Mesothelial cell of epicardium (in vitro differentiated cells): ENCODE data around the gene PTOV1. TPM values are rescaled to one million over a fixed set of nuclear protein-coding genes. Genes with fewer than 3 reads are reported as not detected.

Experiments
- DNase-seq, 2 experiments: peaks; one replicate each; pipeline ENCODE4 v3.0.0; 2021; ENCODE audit warnings: low spot score in 2 of 2; ENCODE audit not compliant: unreplicated experiment in 2 of 2
- H3K27ac Mint-ChIP-seq: 2 replicates; pipeline ENCODE4 v1.8.0; 2021; ENCODE audit warnings: mixed read lengths
- H3K27me3 Mint-ChIP-seq: 2 replicates; pipeline ENCODE4 v1.8.0; 2021; ENCODE audit warnings: low read depth, mixed read lengths
- H3K36me3 Mint-ChIP-seq: 2 replicates; pipeline ENCODE4 v1.8.0; 2021; ENCODE audit warnings: mixed read lengths
- H3K4me1 Mint-ChIP-seq: 2 replicates; pipeline ENCODE4 v1.8.0; 2021; ENCODE audit warnings: mixed read lengths
- H3K4me3 Mint-ChIP-seq: 2 replicates; pipeline ENCODE4 v1.8.0; 2021; ENCODE audit warnings: mild to moderate bottlenecking, moderate library complexity, mixed read lengths
- H3K9me3 Mint-ChIP-seq: 2 replicates; pipeline ENCODE4 v1.8.0; 2021; ENCODE audit warnings: mixed read lengths
- CTCF ChIP-seq: fragments of 200-600 bp; sonication (generic); IDR thresholded peaks from one replicate; pipeline ENCODE4 v1.5.0; 2021; ENCODE audit warnings: antibody characterized with exemption; ENCODE audit not compliant: unreplicated experiment
- total RNA-seq: library from RNA; stranded (reverse); gene quantifications from 3 replicates; pipeline ENCODE4 v1.2.1, GENCODE V29; 2021

The PTOV1 gene
- total RNA-seq, 1 donor from 2014 or later: 431 TPM

GRCh38 chr19:49809160-49809940, 41.6 kb upstream of the PTOV1 start:
- DNase-seq: peak in 1 of 2 experiments; percentile 49
- Mint-ChIP-seq H3K27ac (peak overlapping the region; percentile 73), H3K4me3 (peak overlapping the region; percentile 82), H3K27me3 (no peaks in the 10 kb centered on the region), H3K36me3 (peaks cover 10% of the 10 kb centered on the region), H3K4me1 (peaks cover 24% of the 10 kb centered on the region), H3K9me3 (no peaks in the 10 kb centered on the region)
- no peak for TF ChIP-seq CTCF

DNA sequence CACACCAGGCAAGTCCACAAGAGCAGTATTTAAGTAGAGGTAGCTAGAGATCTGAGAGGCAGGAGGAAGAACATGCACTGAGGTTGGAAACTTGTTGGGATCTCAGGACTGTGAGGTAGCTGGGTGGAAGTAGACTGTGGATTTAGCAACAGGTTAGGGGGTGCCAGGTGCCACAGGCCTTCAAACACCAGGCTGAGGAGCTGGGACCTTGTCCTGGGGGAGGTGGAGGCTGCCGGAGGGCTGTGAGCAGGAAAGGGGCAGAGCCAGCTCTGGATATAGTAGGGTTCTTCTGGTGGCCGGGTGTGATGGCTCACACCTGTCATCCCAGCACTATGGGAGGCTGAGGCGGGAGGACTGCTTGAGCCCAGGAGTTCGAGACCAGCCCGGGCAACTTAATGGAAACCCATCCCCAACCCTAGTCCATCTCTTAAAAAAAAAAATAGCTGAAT, 41.0 kb upstream of the PTOV1 start:
- Mint-ChIP-seq H3K4me1 (peaks cover 25% of the 10 kb centered on the region), H3K27ac (peak overlapping the region; percentile 11), H3K27me3 (no peaks in the 10 kb centered on the region), H3K4me3 (peak overlapping the region; percentile 82), H3K9me3 (no peaks in the 10 kb centered on the region), H3K36me3 (peaks cover 10% of the 10 kb centered on the region)
- no peak for DNase-seq
- TF ChIP-seq CTCF: no peak

DNA sequence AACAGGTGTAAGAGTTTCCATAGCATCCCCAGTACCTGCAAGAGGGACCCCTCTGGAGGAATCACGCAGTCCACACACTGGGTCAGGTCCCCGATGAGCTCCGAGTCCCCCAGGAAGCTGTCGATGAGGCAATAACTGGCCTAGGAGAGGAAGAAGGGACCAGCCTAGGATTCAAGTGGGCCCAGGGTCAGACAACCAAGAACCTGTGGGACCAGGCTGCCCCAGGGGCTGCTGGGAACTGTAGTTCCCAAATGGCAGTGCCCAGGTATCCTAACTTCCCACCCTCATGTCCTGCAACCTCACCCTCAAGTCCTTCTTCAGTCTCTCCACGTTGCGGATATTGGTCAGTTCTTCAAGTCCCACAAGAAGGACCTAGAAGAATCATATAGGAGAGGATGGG, 39.6 kb upstream of the PTOV1 start:
- Mint-ChIP-seq H3K27ac (no peak overlapping the region), H3K9me3 (no peaks in the 10 kb centered on the region), H3K27me3 (no peaks in the 10 kb centered on the region), H3K4me3 (no peak overlapping the region), H3K36me3 (peaks cover 6% of the 10 kb centered on the region), H3K4me1 (peaks cover 25% of the 10 kb centered on the region)
- TF ChIP-seq CTCF: no peak
- no peak for DNase-seq

GRCh38 chr19:49812452-49812996, 38.4 kb upstream of the PTOV1 start:
- H3K27me3 Mint-ChIP-seq: no peaks in the 10 kb centered on the region
- no peak for TF ChIP-seq CTCF
- H3K4me3 Mint-ChIP-seq: peak overlapping the region; percentile 95
- H3K4me1 Mint-ChIP-seq: peaks cover 30% of the 10 kb centered on the region
- no peak for DNase-seq
- no peaks in the 10 kb centered on the region for H3K9me3 Mint-ChIP-seq
- H3K27ac Mint-ChIP-seq: peak overlapping the region; percentile 98
- no peaks in the 10 kb centered on the region for H3K36me3 Mint-ChIP-seq

- Mint-ChIP-seq H3K4me3 (peak within 1 kb of the TSS; percentile 95), H3K27me3 (no peaks in the 10 kb centered on the region), H3K36me3 (no peaks in the 10 kb centered on the region), H3K9me3 (no peaks in the 10 kb centered on the region), H3K27ac (peak within 1 kb of the TSS; percentile 98), H3K4me1 (peaks cover 30% of the 10 kb centered on the region)
- DNase-seq: peak; percentile 86 to 91
- TF ChIP-seq CTCF: peak; percentile 27
Observed at GRCh38 chr19:49812997-49813861, 37.7 kb upstream of the PTOV1 start, which contains the start of gene FUZ. Gene FUZ (minus strand): TSS chr19:49813292. CDS start chr19:49813106, 186 bp downstream.
